Measurements from ENCODE around the gene RNASE11. TPM values are rescaled to one million over a fixed set of nuclear protein-coding genes. Genes with fewer than 3 reads are reported as not detected.
"Not testable (repeated sequence)": the region's sequence is repeated elsewhere in the genome, so short reads cannot be mapped to it uniquely, and the experiment has no call there.

Gene RNASE11
- total and polyA plus RNA-seq, 5 donors: not detected

DNA sequence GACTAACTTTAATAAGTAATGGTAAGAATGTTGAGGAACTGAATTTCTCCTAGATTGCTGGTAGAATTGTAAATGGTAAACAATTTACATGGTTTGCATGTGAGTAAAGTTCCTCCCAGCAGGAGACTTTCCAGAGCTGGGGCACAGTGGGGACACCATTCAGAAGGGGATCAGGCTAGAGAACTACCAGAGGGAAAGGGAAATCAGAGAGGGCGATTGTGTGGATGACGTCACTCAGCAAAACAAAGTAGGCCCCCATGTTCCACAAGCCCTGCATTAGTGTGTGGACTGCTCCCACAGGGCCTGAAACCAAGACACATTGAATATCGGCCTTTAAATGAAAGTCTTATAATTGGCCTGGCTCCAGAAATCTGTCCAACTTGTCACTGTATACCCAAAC lies 9.5 kb downstream of the RNASE11 start:
- H3K27me3 ChIP-seq (ENCODE audit: control insufficient read depth, insufficient read depth): no peaks in the 10 kb centered on the region
- ATAC-seq (no peak), DNase-seq (no peak)
- H3K4me3 ChIP-seq (ENCODE audit: low read length): no peak overlapping the region
- no peaks in the 10 kb centered on the region for H3K4me1 ChIP-seq (ENCODE audit: control insufficient read depth, insufficient read depth, low read length)
- no peak overlapping the region for H3K27ac ChIP-seq (ENCODE audit: low read length)
- no peaks in the 10 kb centered on the region for H3K9me3 ChIP-seq (ENCODE audit: control insufficient read depth, low read length)
- 65% methylated on average over 3 of the region's 3 CpGs for WGBS
- intact Hi-C loops (cut with DNase I): no loop called here

DNA sequence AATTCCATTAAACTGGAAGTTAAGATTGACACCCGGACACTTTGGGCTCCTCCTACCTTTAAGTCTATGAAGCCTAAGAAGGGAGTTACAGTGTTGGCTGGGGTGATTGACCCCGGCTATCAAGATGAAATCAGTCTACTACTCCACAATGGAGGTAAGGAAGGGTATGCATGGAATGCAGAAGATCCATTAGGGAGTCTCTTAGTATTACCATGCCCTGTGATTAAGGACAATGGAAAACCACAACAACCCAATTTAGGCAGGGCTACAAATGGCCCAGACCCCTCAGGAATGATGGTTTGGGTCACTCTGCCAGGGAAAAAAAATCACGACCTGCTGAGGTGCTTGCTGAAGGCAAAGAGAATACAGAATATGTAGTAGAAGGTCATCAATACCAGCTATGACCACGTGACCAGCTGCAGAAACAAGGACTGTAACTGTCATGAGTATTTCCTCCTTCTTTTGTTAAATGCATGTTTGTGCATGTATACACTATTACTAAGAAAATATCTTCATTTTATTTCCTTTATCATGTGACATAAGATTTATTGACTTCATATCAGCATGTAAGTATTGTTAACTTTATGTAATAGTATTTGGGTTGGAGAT lies 15.3 kb downstream of the RNASE11 start:
- intact Hi-C loops (cut with DNase I); H3K4me1 ChIP-seq (ENCODE audit: control insufficient read depth, insufficient read depth, low read length); DNase-seq; ATAC-seq; H3K27me3 ChIP-seq (ENCODE audit: control insufficient read depth, insufficient read depth); H3K4me3 ChIP-seq (ENCODE audit: low read length); H3K9me3 ChIP-seq (ENCODE audit: control insufficient read depth, low read length); H3K27ac ChIP-seq (ENCODE audit: low read length): not testable (repeated sequence)
- WGBS: 75% methylated on average over 4 of the region's 4 CpGs

DNA sequence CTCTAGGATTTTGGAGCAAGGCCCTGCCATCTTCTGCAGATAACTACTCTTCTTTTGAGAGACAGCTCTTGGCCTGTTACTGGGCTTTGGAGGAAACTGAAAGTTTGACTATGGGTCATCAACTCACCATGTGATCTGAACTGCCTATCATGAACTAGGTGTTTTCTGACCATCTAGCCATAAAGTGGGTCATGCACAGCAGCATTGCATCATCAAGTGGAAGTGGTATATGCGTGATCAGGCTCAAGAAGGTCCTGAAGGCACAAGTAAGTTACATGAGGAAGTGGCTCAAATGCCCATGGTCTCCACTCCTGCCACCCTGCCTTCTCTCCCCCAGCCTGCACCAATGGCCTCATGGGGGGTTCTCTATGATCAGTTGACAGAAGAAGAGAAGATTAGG lies 17.1 kb downstream of the RNASE11 start:
- H3K27ac ChIP-seq (ENCODE audit: low read length); intact Hi-C loops (cut with DNase I); ATAC-seq; H3K27me3 ChIP-seq (ENCODE audit: control insufficient read depth, insufficient read depth); H3K4me1 ChIP-seq (ENCODE audit: control insufficient read depth, insufficient read depth, low read length); DNase-seq; H3K9me3 ChIP-seq (ENCODE audit: control insufficient read depth, low read length); H3K4me3 ChIP-seq (ENCODE audit: low read length): not testable (repeated sequence)
- WGBS: 64% methylated on average over 1 of the region's 1 CpG

DNA sequence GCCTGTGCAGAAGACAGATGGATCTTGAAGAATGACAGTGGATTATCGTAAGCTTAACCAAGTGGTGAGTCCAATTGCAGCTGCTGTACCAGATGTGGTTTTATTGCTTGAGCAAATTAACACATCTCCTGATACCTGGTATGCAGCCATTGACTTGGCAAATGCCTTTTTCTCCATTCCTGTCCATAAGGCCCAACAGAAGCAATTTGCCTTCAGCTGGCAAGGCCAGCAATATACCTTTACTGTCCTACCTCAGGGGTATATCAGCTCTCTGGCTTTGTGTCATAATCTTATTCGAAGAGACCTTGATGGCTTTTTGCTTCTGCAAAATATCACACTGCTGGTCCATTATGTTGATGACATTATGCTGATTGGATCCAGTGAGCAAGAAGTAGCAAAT lies 17.9 kb downstream of the RNASE11 start:
- H3K4me3 ChIP-seq (ENCODE audit: low read length); ATAC-seq; H3K27ac ChIP-seq (ENCODE audit: low read length); H3K9me3 ChIP-seq (ENCODE audit: control insufficient read depth, low read length); H3K27me3 ChIP-seq (ENCODE audit: control insufficient read depth, insufficient read depth); intact Hi-C loops (cut with DNase I); DNase-seq; H3K4me1 ChIP-seq (ENCODE audit: control insufficient read depth, insufficient read depth, low read length): not testable (repeated sequence)
- 80% methylated on average over 2 of the region's 2 CpGs for WGBS

DNA sequence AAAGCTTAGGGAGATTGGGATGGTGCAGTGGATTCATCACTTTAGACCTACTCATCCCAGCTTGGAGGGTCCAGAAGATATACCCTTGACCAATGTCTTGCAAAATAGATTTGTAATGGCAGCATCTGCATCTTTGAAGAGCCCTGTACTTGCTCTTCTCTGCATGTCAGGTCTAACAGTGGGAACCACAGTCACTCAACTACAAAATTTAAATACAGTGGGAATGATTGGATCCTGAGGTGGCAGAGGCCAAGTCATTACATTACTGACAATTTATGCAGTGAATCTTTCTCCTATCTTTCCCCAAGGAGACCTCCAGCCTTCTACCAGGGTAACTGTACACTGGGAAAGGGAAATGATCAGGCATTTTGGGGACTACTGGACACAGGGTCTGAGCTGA lies 18.7 kb downstream of the RNASE11 start:
- Histone ChIP-seq H3K9me3 (ENCODE audit: control insufficient read depth, low read length) (peaks cover 2% of the 10 kb centered on the region), H3K4me1 (ENCODE audit: control insufficient read depth, insufficient read depth, low read length) (no peaks in the 10 kb centered on the region), H3K27ac (ENCODE audit: low read length) (no peak overlapping the region), H3K4me3 (ENCODE audit: low read length) (no peak overlapping the region), H3K27me3 (ENCODE audit: control insufficient read depth, insufficient read depth) (no peaks in the 10 kb centered on the region)
- intact Hi-C loops (cut with DNase I): no loop called here
- ATAC-seq (no peak), DNase-seq (no peak)

DNA sequence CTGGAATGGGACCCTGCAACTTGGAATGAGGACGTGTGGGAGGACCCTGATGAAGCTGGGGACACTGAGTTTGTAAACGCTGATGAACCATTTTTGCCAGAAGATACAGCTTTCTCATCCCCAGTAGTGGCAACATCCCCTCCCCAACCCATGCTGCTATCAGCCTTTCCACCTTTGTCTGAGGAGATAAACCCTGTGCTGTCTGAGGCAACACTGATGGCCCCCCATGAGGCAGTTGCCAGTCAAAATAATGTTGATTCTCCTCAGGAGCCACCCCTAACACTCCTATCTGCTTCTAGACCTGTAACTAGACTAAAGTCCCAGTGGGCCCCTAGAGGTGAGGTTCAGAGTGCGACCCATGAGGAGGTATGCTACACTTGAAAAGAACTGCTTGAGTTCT lies 19.4 kb downstream of the RNASE11 start:
- Histone ChIP-seq H3K27me3 (ENCODE audit: control insufficient read depth, insufficient read depth) (no peaks in the 10 kb centered on the region), H3K4me1 (ENCODE audit: control insufficient read depth, insufficient read depth, low read length) (no peaks in the 10 kb centered on the region), H3K4me3 (ENCODE audit: low read length) (no peak overlapping the region), H3K27ac (ENCODE audit: low read length) (no peak overlapping the region), H3K9me3 (ENCODE audit: control insufficient read depth, low read length) (peaks cover 2% of the 10 kb centered on the region)
- intact Hi-C loops (cut with DNase I): no loop called here
- ATAC-seq (no peak), DNase-seq (no peak)
- 79% methylated on average over 3 of the region's 3 CpGs for WGBS

DNA sequence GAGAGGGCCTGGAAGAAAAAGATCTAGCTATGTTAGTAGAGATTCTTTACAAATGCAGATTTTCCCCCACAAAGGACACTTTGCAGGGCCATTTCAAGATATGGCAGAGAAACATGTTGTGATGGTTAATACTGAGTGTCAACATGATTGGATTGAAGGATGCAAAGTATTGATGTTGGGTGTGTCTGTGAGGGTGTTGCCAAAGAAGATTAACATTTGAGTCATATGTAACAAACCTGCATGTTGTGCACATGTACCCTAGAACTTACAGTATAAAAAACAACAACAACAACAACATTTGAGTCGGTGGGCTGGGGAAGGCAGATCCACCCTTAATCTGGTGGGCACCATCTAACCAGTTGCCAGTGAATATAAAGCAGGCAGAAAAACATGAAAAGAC lies 20.6 kb downstream of the RNASE11 start:
- intact Hi-C loops (cut with DNase I); ATAC-seq; H3K9me3 ChIP-seq (ENCODE audit: control insufficient read depth, low read length); H3K27ac ChIP-seq (ENCODE audit: low read length); DNase-seq; H3K4me3 ChIP-seq (ENCODE audit: low read length); H3K27me3 ChIP-seq (ENCODE audit: control insufficient read depth, insufficient read depth); H3K4me1 ChIP-seq (ENCODE audit: control insufficient read depth, insufficient read depth, low read length): not testable (repeated sequence)
- 80% methylated on average over 1 of the region's 1 CpG for WGBS

DNA sequence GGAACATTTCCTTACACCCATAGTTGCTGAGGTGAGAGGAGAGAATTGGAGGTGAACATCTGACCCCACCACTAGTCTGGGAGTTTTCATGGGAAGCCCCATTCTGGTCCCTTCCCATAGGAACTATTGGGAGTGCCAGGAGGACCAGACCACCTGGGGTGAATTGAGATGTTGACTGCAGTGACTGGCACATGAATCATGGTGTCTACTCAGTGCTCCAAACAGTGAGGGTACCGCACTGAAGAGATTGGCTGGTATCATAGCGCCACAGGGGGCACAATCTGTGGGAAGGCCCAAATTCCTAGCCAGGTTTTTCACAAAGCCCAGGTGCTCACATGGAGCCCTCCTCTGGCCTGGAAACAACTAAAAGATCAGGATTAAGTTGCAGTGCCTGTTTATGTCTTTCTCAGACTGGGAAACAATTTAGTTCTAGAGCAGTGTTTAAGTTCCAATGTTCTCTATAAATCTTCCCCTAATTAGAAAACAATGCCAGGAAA lies 23.3 kb downstream of the RNASE11 start:
- no peak for ATAC-seq
- no peak overlapping the region for H3K4me3 ChIP-seq (ENCODE audit: low read length)
- intact Hi-C loops (cut with DNase I): no loop called here
- no peak for DNase-seq
- no peaks in the 10 kb centered on the region for H3K27me3 ChIP-seq (ENCODE audit: control insufficient read depth, insufficient read depth)
- H3K27ac ChIP-seq (ENCODE audit: low read length): no peak overlapping the region
- 83% methylated on average over 2 of the region's 2 CpGs for WGBS
- H3K9me3 ChIP-seq (ENCODE audit: control insufficient read depth, low read length): peaks cover 2% of the 10 kb centered on the region
- no peaks in the 10 kb centered on the region for H3K4me1 ChIP-seq (ENCODE audit: control insufficient read depth, insufficient read depth, low read length)

DNA sequence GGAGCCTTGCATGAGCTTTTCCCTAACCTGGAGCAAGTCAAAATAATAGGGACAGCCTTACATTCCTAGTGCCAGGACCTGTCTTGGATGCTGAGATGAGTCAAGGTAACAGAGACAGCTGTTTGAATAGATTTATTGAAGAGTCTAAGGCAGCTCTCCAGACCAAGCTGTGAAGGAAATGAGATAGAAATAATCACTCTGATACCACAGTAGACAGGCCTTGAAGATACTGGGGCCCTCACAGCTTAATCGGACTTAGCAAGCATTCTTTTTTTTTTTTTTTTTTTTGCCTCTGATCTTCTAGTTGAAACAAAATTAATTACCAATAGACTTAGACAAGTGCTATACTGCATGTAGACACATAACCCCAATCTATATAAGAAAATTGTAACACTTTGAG lies 23.8 kb downstream of the RNASE11 start:
- no peaks in the 10 kb centered on the region for H3K27me3 ChIP-seq (ENCODE audit: control insufficient read depth, insufficient read depth)
- DNase-seq: no peak
- no peak for ATAC-seq
- H3K4me1 ChIP-seq (ENCODE audit: control insufficient read depth, insufficient read depth, low read length): no peaks in the 10 kb centered on the region
- intact Hi-C loops (cut with DNase I): no loop called here
- no peak overlapping the region for H3K4me3 ChIP-seq (ENCODE audit: low read length)
- peaks cover 2% of the 10 kb centered on the region for H3K9me3 ChIP-seq (ENCODE audit: control insufficient read depth, low read length)
- 26% methylated on average over 1 of the region's 1 CpG for WGBS
- H3K27ac ChIP-seq (ENCODE audit: low read length): no peak overlapping the region

DNA sequence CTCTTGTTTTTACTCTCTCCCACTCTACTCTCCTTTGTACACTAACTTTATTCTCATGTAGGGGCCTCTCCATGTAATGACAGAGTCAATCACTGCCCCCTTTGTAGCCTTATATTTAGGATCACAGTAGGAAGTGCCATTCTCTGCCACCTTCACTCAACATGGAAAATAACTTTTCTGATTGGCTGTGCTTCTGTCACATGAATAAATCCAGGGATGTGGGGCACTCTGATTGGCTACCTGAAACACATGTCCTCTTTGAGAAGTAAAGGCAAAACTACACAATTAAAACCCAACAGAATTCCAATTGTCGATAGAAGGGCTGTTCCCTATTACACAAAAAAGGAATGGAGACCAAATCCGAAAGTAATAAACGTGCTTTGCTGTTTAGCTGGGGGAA lies 26.8 kb downstream of the RNASE11 start, which contains the start of gene RNASE9:
Gene RNASE9 (minus strand): TSS at position 87 of the 400 bp plus-strand sequence.
- ATAC-seq: no peak
- 91% methylated on average over 3 of the region's 3 CpGs for WGBS
- intact Hi-C loops (cut with DNase I): no loop called here
- no peaks in the 10 kb centered on the region for H3K27me3 ChIP-seq (ENCODE audit: control insufficient read depth, insufficient read depth)
- DNase-seq: no peak
- no peak within 1 kb of the TSS for H3K4me3 ChIP-seq (ENCODE audit: low read length)
- no peaks in the 10 kb centered on the region for H3K4me1 ChIP-seq (ENCODE audit: control insufficient read depth, insufficient read depth, low read length)
- H3K27ac ChIP-seq (ENCODE audit: low read length): no peak within 1 kb of the TSS
- H3K9me3 ChIP-seq (ENCODE audit: control insufficient read depth, low read length): no peaks in the 10 kb centered on the region

DNA sequence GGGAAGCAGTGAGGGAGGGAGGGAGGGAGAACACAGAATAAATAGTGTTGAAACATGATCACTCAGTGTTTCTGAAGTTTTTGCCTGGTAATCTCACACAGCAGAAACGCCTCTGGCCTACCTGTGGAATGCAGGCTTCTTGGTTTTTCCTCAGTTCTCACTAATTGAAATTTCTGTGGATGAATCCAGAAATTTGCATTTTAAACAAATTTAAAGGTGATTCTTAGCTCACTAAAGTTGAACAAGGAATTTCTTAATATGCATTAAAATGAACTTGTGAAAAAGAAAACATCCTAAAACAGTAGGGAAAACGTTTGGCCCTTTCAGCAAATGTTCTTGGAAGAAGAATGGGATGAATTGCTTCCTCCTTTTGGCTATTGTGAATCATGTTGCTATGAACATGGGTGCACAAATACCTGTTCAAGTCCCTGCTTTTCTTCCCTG lies 28.3 kb downstream of the RNASE11 start:
- no peaks in the 10 kb centered on the region for H3K27me3 ChIP-seq (ENCODE audit: control insufficient read depth, insufficient read depth)
- H3K4me3 ChIP-seq (ENCODE audit: low read length): no peak overlapping the region
- no peaks in the 10 kb centered on the region for H3K9me3 ChIP-seq (ENCODE audit: control insufficient read depth, low read length)
- intact Hi-C loops (cut with DNase I): no loop called here
- ATAC-seq (no peak), DNase-seq (no peak)
- H3K4me1 ChIP-seq (ENCODE audit: control insufficient read depth, insufficient read depth, low read length): no peaks in the 10 kb centered on the region
- WGBS: 42% methylated on average over 2 of the region's 2 CpGs
- no peak overlapping the region for H3K27ac ChIP-seq (ENCODE audit: low read length)

DNA sequence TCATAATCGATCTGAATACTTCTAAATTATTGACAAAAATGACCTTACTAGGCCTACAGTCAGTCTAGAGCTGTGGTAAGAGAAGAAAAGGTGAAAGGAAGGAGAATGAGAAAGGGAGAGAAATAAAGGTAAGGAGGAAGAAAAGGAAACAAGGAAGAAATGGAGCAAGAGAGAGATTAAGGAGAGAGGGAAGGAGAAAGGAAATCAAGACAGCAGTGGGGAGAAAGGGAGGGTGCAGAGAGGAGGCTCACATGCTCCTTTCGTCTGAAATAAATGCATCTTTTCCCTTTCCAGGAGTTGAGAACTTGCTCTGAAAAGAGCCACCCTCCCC lies 30.6 kb downstream of the RNASE11 start:
- Histone ChIP-seq H3K4me1 (ENCODE audit: control insufficient read depth, insufficient read depth, low read length) (no peaks in the 10 kb centered on the region), H3K4me3 (ENCODE audit: low read length) (no peak overlapping the region), H3K27ac (ENCODE audit: low read length) (no peak overlapping the region), H3K9me3 (ENCODE audit: control insufficient read depth, low read length) (no peaks in the 10 kb centered on the region), H3K27me3 (ENCODE audit: control insufficient read depth, insufficient read depth) (no peaks in the 10 kb centered on the region)
- no peak for DNase-seq
- intact Hi-C loops (cut with DNase I): no loop called here
- no peak for ATAC-seq
- WGBS: 46% methylated on average over 2 of the region's 2 CpGs

Measured in right cardiac atrium (tissue), 5 donors.